GM23338 (cell line): ENCODE data around the gene TSHZ2. TPM values are rescaled to one million over a fixed set of nuclear protein-coding genes. Genes with fewer than 3 reads are reported as not detected.

ENCODE experiments used
- ATAC-seq: fragments of 200-7000 bp; cut with Tn5 transposase; 3 replicates; pipeline ENCODE4 v1.9.1; 2020
- DNase-seq: peaks from one replicate; pipeline ENCODE4 v3.0.0-alpha.2; 2015; ENCODE audit warnings: low spot score
- H2AFZ ChIP-seq: fragments of 200-600 bp; sonication (generic); 2 replicates; pipeline ENCODE4 v1.8.0; 2016; ENCODE audit warnings: antibody characterized with exemption, mild to moderate bottlenecking, moderate library complexity
- H3F3A ChIP-seq: fragments of 200-600 bp; sonication (generic); replicated peaks from 2 replicates; pipeline ENCODE4 v1.8.0; 2017; ENCODE audit warnings: antibody characterized with exemption, mixed run types, low read depth
- H3K27ac ChIP-seq: fragments of 200-600 bp; sonication (generic); 2 replicates; pipeline ENCODE4 v1.6.1; 2016; ENCODE audit warnings: low read depth
- H3K27me3 ChIP-seq: fragments of 200-600 bp; sonication (generic); 2 replicates; pipeline ENCODE4 v1.8.0; 2016; ENCODE audit warnings: mild to moderate bottlenecking, mixed run types, moderate library complexity; ENCODE audit not compliant: insufficient read depth
- H3K36me3 ChIP-seq: fragments of 200-600 bp; sonication (generic); 2 replicates; pipeline ENCODE4 v1.8.0; 2016; ENCODE audit warnings: mild to moderate bottlenecking; ENCODE audit not compliant: insufficient read depth
- H3K4me1 ChIP-seq: fragments of 200-600 bp; sonication (generic); 2 replicates; pipeline ENCODE4 v1.8.0; 2016; ENCODE audit warnings: mild to moderate bottlenecking, moderate library complexity; ENCODE audit not compliant: insufficient read depth
- H3K4me2 ChIP-seq: fragments of 200-600 bp; sonication (generic); 2 replicates; pipeline ENCODE4 v1.7.1; 2017; ENCODE audit warnings: mixed run types
- H3K4me3 ChIP-seq: fragments of 200-600 bp; sonication (generic); 2 replicates; pipeline ENCODE4 v1.6.1; 2016; ENCODE audit warnings: mixed run types
- H3K79me2 ChIP-seq: fragments of 200-600 bp; sonication (generic); replicated peaks from 2 replicates; pipeline ENCODE4 v1.8.0; 2017; ENCODE audit warnings: mild to moderate bottlenecking; ENCODE audit not compliant: insufficient read depth
- H3K9me2 ChIP-seq: fragments of 200-600 bp; sonication (generic); 2 replicates; pipeline ENCODE4 v1.8.0; 2017; ENCODE audit not compliant: insufficient read depth
- H4K20me1 ChIP-seq: fragments of 200-600 bp; sonication (generic); replicated peaks from 2 replicates; pipeline ENCODE4 v1.8.0; 2017; ENCODE audit warnings: mild to moderate bottlenecking; ENCODE audit not compliant: insufficient read depth
- H3K27ac Mint-ChIP-seq: 2 replicates; pipeline ENCODE4 v1.8.0; 2020; ENCODE audit warnings: inconsistent platforms, mild to moderate bottlenecking, moderate library complexity, mixed read lengths
- H3K27me3 Mint-ChIP-seq: 3 replicates; pipeline ENCODE4 v1.8.0; 2022; ENCODE audit warnings: low read depth, mild to moderate bottlenecking, moderate library complexity, mixed read lengths, inconsistent platforms; ENCODE audit not compliant: insufficient read depth, poor library complexity
- H3K36me3 Mint-ChIP-seq: 3 replicates; pipeline ENCODE4 v1.8.0; 2021; ENCODE audit warnings: low read depth, mild to moderate bottlenecking, inconsistent platforms, moderate library complexity, mixed read lengths
- H3K4me1 Mint-ChIP-seq: 3 replicates; pipeline ENCODE4 v1.8.0; 2020; ENCODE audit warnings: mild to moderate bottlenecking, inconsistent platforms, mixed read lengths
- H3K4me3 Mint-ChIP-seq: 3 replicates; pipeline ENCODE4 v1.8.0; 2021; ENCODE audit warnings: moderate library complexity, mild to moderate bottlenecking, inconsistent platforms, mixed read lengths
- H3K9me3 Mint-ChIP-seq: 3 replicates; pipeline ENCODE4 v1.8.0; 2020; ENCODE audit warnings: moderate library complexity, mild to moderate bottlenecking, inconsistent platforms, mixed read lengths
- CREB1 ChIP-seq: fragments of 250-450 bp; sonication (Bioruptor Pico); IDR thresholded peaks from 2 replicates; pipeline ENCODE4 v1.5.0; 2020; ENCODE audit warnings: low read depth, mild to moderate bottlenecking, moderate library complexity
- EZH2 ChIP-seq: fragments of 200-600 bp; sonication (generic); IDR thresholded peaks from one replicate; pipeline ENCODE4 v1.8.0; 2017; ENCODE audit warnings: antibody characterized with exemption, mild to moderate bottlenecking, low read depth; ENCODE audit not compliant: unreplicated experiment
- EZH2phosphoT487 ChIP-seq: fragments of 200-600 bp; sonication (generic); IDR thresholded peaks from one replicate; pipeline ENCODE4 v1.8.1; 2018; ENCODE audit warnings: antibody characterized with exemption; ENCODE audit not compliant: unreplicated experiment
- JUNB ChIP-seq: IDR thresholded peaks from one replicate; pipeline ENCODE4 v1.6.1; 2016; ENCODE audit warnings: antibody characterized with exemption; ENCODE audit not compliant: unreplicated experiment
- NANOG ChIP-seq: IDR thresholded peaks from 2 replicates; pipeline ENCODE4 v1.6.1; 2016; ENCODE audit warnings: antibody characterized with exemption, borderline replicate concordance
- POLR2AphosphoS5 ChIP-seq: IDR thresholded peaks from 2 replicates; pipeline ENCODE4 v1.6.1; 2016; ENCODE audit warnings: antibody characterized with exemption, low read depth
- REST ChIP-seq: IDR thresholded peaks from one replicate; pipeline ENCODE4 v1.6.1; 2018; ENCODE audit warnings: antibody characterized with exemption; ENCODE audit not compliant: unreplicated experiment
- STAT1 ChIP-seq: IDR thresholded peaks from one replicate; pipeline ENCODE4 v1.6.1; 2016; ENCODE audit warnings: antibody characterized with exemption; ENCODE audit not compliant: unreplicated experiment
- ZNF114 ChIP-seq: fragments of 250-450 bp; sonication (Bioruptor Pico); IDR thresholded peaks from 2 replicates; pipeline ENCODE4 v1.5.0; 2020; ENCODE audit warnings: mild to moderate bottlenecking, moderate library complexity
- ZNF331 ChIP-seq: fragments of 250-450 bp; sonication (Bioruptor Pico); IDR thresholded peaks from 2 replicates; pipeline ENCODE4 v1.5.0; 2020; ENCODE audit warnings: low read depth, mild to moderate bottlenecking, moderate library complexity
- ZNF462 ChIP-seq: fragments of 250-450 bp; sonication (Bioruptor Pico); IDR thresholded peaks from 2 replicates; pipeline ENCODE4 v1.5.0; 2020; ENCODE audit warnings: mild to moderate bottlenecking, moderate library complexity
- polyA plus RNA-seq: library from polyadenylated mRNA; unstranded; fragments of >200 nt; fragmentation: Nextera tagmentation; extraction: Ambion mirVana; gene quantifications from 2 replicates; pipeline ENCODE4 v1.2.1, GENCODE V29; 2016
- total RNA-seq: library from RNA; depleted of rRNA; stranded (reverse); fragments of >200 nt; shearing (Covaris generic); gene quantifications from 2 replicates; pipeline ENCODE4 v1.2.3, GENCODE V29; 2014
- TF ChIP-seq, protein P1 (sequence below): IDR thresholded peaks from 2 replicates; pipeline ENCODE4 v1.6.1; 2016; ENCODE audit warnings: antibody characterized with exemption
- TF ChIP-seq, protein P2 (sequence below), 2 experiments: fragments of 200-600 bp in 1 of 2; sonication (generic) in 1 of 2; conservative IDR thresholded peaks; 2 replicates each; pipeline versions ENCODE4 v1.5.1 to v1.6.1; 2016 to 2017; ENCODE audit warnings: antibody characterized with exemption in 2 of 2, low read depth in 2 of 2, mild to moderate bottlenecking in 2 of 2, moderate library complexity in 1 of 2

TSHZ2 gene
- total and polyA plus RNA-seq, 2 experiments from 2014 or later: 0.49 to 1.3 TPM

GRCh38 chr20:53034899-53035298, 62.7 kb downstream of the TSHZ2 start:
- Mint-ChIP-seq H3K4me1 (peaks cover 2% of the 10 kb centered on the region; the same call in 2 of the 3 replicates), H3K4me3 (no peak overlapping the region), H3K27ac (no peak overlapping the region; the same call in 1 of the 2 replicates), H3K27me3 (peaks cover 2% of the 10 kb centered on the region), H3K36me3 (no peaks in the 10 kb centered on the region), H3K9me3 (no peaks in the 10 kb centered on the region; the same call in 1 of the 3 replicates)
- H3K4me2 ChIP-seq: no peak overlapping the region
- no peaks in the 10 kb centered on the region for H3K79me2 ChIP-seq
- no peak overlapping the region for H3K4me3 ChIP-seq
- H3K9me2 ChIP-seq: no peaks in the 10 kb centered on the region
- H3K36me3 ChIP-seq: no peaks in the 10 kb centered on the region
- DNase-seq (no peak), ATAC-seq (peak; percentile 78)
- H2AFZ ChIP-seq: peak overlapping the region; percentile 59; the same call in 1 of the 2 replicates
- no peak for TF ChIP-seq NANOG
- TF ChIP-seq POLR2AphosphoS5: no peak
- TF ChIP-seq STAT1: no peak
- TF ChIP-seq REST: no peak
- no peak for TF ChIP-seq ZNF114 (CRISPR knock-in tag)
- TF ChIP-seq, protein P1, sequence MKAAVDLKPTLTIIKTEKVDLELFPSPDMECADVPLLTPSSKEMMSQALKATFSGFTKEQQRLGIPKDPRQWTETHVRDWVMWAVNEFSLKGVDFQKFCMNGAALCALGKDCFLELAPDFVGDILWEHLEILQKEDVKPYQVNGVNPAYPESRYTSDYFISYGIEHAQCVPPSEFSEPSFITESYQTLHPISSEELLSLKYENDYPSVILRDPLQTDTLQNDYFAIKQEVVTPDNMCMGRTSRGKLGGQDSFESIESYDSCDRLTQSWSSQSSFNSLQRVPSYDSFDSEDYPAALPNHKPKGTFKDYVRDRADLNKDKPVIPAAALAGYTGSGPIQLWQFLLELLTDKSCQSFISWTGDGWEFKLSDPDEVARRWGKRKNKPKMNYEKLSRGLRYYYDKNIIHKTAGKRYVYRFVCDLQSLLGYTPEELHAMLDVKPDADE: no peak
- TF ChIP-seq CREB1 (CRISPR knock-in tag): no peak
- no peak for TF ChIP-seq EZH2phosphoT487
- TF ChIP-seq ZNF462: no peak
- TF ChIP-seq, protein P2, sequence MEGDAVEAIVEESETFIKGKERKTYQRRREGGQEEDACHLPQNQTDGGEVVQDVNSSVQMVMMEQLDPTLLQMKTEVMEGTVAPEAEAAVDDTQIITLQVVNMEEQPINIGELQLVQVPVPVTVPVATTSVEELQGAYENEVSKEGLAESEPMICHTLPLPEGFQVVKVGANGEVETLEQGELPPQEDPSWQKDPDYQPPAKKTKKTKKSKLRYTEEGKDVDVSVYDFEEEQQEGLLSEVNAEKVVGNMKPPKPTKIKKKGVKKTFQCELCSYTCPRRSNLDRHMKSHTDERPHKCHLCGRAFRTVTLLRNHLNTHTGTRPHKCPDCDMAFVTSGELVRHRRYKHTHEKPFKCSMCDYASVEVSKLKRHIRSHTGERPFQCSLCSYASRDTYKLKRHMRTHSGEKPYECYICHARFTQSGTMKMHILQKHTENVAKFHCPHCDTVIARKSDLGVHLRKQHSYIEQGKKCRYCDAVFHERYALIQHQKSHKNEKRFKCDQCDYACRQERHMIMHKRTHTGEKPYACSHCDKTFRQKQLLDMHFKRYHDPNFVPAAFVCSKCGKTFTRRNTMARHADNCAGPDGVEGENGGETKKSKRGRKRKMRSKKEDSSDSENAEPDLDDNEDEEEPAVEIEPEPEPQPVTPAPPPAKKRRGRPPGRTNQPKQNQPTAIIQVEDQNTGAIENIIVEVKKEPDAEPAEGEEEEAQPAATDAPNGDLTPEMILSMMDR (conservative IDR thresholded peaks at IDR 0.05; ENCODE audit: low read depth in 2 of 2): no peak
- TF ChIP-seq EZH2: no peak
- no peak for TF ChIP-seq JUNB
- no peak for TF ChIP-seq ZNF331 (CRISPR knock-in tag)
- H3K4me1 ChIP-seq: no peaks in the 10 kb centered on the region
- H3K27me3 ChIP-seq: no peaks in the 10 kb centered on the region
- H4K20me1 ChIP-seq: no peaks in the 10 kb centered on the region
- no peaks in the 10 kb centered on the region for H3F3A ChIP-seq
- H3K27ac ChIP-seq: no peak overlapping the region
